Caki2 (cell line): ENCODE measurements around the gene TMEM126B. TPM values are rescaled to one million over a fixed set of nuclear protein-coding genes. Genes with fewer than 3 reads are reported as not detected.
"Not testable (repeated sequence)": the region's sequence is repeated elsewhere in the genome, so short reads cannot be mapped to it uniquely, and the experiment has no call there.

Source experiments
- DNase-seq: peaks from one replicate; pipeline ENCODE4 v3.0.0-alpha.2; 2015; ENCODE audit warnings: low read depth
- in situ Hi-C: cut with HindIII; loops from 2 replicates; pipeline ENCODE4 v1.10.0; 2016; ENCODE audit warnings: low sequenced_read_pairs, low pct_unique_long_range_greater_than_20kb, mixed read lengths
- total RNA-seq: library from RNA; depleted of rRNA; stranded (reverse); fragments of >200 nt; shearing (Covaris generic); gene quantifications from 2 replicates; pipeline ENCODE4 v1.2.3, GENCODE V29; 2014; ENCODE audit warnings: low replicate concordance

Gene TMEM126B
- total RNA-seq, 1 experiment from 2014 or later = 49.5 TPM

DNA sequence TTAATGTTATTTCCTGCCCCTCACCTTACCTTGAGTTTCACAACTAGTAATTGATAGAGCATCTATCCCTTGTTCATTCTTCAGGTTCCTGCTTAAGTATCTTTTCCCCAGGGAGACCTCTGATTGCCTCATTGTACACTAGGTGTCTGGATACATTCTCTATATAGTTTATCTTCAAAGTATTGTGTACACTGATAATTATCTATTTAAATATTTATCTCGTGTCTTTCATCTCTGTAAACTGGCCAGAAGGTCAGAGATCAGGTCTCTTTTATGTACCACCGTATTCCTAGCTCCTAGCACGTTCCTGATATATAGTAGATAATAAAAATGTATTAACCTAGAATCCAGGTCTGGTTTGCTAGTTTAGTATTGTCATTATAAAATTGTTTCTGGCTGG lies 6.4 kb downstream of the TMEM126B start:
- in situ Hi-C loops = no loop called here
- no peak for DNase-seq

DNA sequence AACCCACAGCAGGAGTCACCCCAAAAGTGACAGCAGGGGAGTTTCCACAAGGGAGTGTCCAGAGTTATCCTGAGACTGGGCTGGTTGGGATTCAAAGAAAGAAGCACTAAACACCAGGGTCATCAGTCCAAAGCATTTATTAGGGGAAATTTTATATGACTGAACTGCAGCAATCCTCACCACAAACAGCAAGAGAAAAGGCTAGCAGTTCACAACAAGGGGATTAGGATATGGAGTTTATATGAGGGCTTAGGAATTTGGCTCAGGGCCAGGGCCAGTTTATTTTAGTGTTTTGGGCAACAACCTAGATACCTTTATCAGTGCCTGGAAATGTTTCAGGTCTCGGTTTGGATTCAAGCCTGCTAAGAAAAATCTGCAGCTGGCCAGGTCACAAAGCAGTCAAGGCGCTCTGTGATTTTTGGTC lies 14.8 kb downstream of the TMEM126B start:
- no peak for DNase-seq
- in situ Hi-C loops = no loop called here

DNA sequence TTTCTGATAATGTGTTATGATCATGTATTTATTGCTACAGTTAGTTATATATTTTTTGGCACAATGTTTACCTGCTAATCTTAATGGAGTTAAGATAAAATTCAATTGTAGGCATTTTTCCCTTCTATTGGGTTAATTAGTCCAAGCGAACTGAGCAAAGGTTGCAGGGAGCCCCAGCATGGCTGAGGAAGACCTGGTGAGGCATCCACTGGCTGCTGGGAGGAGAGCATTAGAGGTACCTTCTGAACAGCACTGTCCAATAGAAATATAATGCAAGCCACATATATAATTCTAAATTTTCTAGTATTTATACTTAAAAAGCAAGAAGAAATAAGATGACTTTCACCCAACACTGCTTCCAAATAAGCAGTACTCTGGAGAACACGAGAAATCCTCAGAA lies 18.7 kb downstream of the TMEM126B start:
- peak; percentile 9 for DNase-seq
- in situ Hi-C loops = no loop called here

DNA sequence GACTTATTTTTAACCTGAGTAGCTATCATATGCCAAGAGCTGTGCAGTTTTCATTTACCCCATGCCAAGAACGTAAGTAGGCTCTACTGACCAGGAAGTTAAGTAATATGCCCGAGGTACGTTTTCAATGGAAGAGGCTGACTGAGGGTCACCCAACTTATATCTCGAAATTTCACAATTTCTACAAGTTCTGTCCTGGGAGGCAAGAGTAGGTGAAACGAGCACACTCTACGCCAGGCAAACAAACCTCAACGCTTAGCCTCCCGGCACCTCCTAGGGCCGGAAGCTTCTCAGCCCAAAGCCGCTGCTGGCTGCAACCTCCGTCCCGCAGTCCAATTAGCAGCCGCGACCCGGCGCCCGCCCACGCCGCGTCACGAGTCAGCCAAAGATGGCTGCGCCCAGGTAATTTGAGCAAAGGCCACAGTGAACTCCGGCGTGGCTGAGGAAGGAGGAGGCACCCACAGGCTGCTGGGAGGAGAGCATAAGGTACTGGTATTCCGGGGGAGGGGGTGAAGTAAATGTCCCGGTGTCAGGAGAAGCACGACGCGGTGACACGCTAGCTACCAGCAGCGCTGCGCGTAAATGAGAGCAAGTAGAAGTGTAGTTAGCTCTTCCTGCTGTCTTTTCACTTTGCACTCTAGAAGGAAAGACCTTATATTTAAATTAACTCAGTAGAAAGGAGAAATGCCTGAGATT lies 19.4 kb downstream of the TMEM126B start, which contains the start of gene TMEM126A:
TSS of gene TMEM126A (plus strand) at position 364 of the 696 bp plus-strand sequence. CDS start 2,289 bp downstream, outside the sequence.
- in situ Hi-C loops = no loop called here

DNA sequence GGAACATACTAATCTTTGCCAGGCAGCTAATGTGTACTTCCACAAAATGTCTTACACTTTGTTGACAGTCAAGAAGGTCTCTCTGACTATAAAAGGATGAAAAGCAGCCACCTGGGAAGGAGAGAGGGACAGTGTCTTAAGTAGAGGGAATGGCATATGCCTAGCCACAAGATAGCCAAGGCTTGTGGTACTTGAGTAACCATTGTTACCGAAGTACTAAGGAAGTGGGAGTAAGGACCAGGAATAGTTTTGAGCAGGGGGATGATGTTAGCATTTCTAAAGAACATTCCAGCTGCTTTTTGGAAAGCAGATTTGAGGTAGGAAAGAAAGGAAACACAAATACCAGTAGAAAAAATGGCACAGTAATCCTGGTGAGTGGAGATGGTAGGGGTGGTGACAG lies 22.7 kb downstream of the TMEM126B start:
- no peak for DNase-seq
- in situ Hi-C loops = no loop called here

More for the DNA sequence above, 19.4 kb downstream of the TMEM126B start, which contains the start of gene TMEM126A:
- DNase-seq = peak; percentile 85

DNA sequence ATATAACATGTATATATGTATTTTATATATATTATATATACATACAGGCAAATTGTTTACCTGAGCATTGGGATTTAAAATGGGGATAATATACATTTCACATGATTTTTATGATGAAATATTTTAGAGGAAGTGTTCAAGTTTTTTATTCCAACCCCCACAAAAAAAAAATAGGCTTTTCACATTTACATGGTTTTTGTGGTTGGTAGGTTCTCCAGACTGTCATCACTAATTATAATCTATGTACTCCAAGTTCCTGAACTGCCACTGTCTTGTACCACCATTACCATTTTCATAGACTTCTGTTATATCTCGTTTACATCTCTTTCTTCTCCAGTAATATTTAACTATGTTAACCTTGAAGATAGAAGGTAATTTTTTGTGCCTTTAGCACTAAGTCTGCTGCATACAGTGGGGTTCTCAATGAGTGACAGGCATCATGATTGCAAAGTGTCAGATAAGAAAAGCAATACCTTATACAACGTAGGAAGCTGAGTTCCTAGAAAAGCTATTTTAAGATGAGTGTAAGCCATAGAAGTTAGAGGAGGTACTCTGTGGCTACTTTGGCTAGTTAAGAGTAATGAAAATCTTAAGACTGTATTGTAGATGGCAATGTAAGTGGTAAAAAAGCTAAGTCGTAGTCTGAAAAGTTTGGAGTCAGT lies 24.5 kb downstream of the TMEM126B start:
- no peak for DNase-seq
- in situ Hi-C loops = no loop called here

DNA sequence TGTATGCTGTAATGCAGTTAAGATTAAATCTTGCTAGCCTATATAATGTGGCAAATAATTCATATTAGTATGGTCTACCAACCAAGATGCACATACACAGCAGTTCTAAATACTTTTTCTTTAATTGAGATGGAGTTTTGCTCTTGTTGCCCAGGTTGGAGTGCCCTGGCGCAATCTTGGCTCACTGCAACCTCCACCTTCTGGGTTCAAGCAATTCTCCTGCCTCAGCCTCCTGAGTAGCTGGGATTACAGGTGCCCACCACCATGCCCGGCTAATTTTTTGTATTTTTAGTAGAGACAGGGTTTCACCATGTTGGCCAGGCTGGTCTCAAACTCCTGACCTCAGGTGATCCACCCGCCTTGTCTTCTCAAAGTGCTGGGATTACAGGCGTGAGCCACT lies 25.9 kb downstream of the TMEM126B start:
- in situ Hi-C loops, DNase-seq: not testable (repeated sequence)

DNA sequence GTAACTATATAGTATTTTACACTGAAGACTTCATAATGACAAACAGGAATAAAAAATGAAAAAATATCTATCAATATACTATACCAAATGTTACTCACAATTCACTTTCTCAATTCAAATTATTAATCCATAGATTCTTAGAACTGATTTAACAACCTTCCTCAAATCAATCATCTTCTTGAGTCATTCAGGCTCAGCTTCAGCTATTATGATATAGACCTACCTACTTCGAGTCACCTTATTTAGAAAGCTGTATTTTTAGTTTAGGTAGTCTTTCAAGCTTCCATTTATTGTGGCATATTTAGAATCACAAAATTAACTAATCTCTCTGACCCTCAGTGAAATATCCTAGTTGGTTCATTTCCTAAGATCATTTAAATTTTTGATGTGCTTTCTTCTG lies 28.4 kb downstream of the TMEM126B start:
- DNase-seq = no peak
- in situ Hi-C loops = no loop called here

DNA sequence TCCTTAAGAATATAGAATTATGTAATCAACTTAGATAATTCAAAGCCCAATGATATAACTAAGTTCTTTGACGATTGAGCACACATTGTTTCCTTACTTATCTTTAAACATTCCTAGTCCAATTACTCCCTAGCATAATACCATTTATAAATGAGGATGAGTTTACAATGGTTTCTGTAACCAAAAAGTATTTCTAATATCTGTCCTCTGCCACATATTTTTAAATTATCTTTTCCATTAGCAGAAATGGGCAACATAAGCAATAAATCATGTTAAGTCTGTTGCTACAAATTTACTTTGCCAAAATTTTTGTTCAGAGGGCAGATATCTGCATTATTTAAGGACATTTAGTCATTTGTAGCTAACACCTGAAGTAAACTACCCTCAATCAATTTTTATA lies 29.8 kb downstream of the TMEM126B start:
- in situ Hi-C loops = no loop called here
- DNase-seq = no peak

DNA sequence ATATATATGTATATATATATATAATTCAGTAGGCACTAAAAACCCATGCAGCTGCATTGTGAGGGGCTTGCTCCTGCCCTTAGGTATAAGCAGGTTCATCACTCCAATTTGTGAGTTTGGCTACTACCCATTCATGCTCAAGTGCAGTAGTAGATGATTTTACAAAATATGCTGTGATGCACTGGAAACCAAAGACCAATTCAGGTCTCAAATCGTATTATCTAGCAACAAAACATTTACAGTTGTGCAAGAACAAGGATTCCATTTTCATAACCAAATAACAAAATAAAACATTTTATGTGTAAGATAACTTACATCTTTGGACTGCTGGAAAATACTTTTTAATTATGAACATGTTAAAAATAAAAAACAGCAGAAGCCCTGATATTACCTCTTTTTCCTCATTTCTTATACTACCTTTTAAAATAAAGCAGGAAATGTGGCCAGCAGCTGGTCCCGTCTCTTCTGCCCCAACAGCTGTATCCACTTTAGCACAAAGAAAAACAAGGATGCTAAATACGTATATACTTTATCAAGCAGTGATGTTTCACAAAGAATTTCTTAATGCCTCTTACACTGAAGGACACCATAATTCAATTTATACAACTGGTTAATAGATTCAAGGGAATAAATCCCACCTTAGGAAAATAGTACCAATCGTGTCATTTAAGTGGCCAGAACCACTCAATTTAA lies 33.7 kb downstream of the TMEM126B start:
- no peak for DNase-seq
- in situ Hi-C loops = no loop called here

DNA sequence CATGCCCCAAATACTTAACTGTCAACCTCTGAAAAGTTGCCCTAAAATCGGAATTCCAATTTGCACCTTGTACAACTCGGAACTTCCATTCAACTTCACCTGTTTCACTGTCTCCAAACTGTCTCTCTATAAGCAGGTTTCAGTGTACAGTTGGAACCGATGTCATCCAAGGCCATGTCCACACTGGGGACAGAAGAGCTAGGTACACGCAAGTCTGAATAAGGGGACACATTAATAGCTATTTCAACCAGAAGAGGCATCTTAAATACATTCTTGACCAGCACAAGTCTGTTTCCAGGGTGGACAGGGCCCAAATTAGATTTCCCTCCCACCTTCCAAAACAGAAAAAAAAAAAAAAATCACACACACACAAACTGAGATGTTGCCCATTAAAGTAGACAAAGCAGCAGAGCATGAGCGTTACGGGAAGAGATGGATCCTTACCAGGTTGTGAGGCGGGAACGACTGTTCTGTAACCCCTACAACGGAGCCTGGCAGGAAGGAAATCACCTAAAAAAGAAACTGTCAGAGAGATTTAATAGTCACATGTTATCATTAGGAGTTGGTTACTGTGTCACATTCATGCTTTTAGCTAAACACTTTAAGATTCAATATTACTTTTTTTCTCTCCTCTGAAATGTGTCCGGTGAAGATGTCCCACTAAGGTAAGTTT lies 34.8 kb downstream of the TMEM126B start:
- DNase-seq = peak; percentile 6
- in situ Hi-C loops = no loop called here

DNA sequence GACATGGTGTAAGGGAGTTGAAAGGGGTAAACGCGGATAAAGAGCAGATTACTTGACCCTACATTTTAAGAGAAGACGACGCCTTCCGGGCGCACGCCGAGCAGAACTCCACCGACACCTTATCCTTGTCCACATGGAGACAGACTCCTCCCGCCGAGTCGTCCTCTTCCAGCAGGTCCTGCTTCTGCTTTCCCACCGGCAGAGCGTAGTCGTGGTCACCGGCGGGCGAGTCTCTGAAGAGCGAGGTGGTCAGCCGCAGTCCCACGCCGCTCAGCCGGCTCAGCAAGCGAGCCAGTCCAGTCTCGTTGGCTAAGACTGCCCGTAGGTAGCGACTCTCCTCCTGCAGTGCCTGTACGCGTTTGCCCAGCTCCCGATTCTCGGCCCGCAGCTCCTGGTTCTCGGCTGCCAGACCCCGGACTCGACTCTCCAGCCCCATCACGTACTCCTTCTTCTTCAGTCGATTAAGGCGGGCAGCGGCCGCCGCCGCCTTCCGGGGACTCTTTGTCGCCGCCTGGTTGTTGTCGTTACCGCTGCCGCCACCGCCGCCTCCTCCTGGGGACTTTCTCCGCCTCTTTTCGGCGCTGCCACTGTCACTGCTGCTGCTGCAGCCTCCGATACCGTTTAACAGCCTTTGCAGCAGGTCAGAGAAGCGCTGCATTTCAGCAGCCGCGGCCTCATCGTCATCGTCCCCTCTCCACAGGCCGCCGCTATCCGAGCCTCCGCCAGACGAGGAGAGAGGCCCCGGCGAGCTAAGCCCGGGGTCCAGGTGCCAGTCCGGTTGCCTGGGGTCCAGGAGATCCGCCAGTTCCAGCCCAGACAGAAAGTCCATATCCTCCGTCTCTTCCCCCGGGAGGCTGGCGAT lies 35.6 kb downstream of the TMEM126B start:
- in situ Hi-C loops = no loop called here
- peak; percentile 75 for DNase-seq

DNA sequence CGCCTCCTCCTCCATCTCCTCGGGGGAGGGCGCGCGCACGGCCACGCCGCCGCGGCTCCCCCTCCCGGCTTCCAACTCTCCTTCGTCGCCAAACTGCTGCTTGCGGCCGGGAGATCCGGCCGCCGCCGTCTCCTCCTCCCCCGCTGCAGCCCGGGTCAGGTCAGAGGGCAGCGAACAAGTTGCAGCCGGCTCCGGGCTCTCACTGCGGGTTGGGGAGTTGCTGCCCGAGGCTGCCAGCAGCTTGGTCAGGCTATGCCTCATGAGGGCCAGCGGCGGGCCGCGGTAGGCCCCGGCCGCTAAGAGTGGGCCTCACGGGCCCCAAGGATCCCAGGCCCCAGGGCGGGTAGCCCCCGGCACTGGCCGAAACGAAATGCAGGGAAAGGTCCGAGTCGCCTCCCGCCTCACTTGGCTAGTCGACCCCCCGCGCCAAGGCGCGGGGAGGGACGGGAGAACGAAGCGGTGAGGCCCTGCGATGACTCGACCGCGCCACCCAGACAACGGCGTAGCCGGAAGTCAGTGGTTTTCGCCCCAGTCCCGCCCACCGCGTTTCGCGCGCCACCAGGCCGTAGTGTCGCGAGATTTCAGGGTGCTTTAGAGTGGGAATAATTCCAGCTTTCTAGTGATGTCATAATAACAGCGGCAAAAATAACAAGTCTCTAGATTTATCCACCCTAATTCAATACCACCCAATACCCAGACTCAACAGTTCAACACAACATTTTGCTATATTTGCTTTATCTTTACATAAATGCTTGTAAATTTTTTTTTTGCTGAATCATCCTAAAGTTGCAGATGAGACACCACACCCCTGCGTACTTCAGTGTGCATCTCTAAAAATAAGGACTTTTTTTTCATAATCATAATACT lies 36.5 kb downstream of the TMEM126B start, which contains the start of gene CREBZF:
TSS of gene CREBZF (minus strand) at position 515 of the 867 bp plus-strand sequence. CDS start at position 261, 254 bp downstream.
- in situ Hi-C loops = no loop called here
- DNase-seq = peak; percentile 85

DNA sequence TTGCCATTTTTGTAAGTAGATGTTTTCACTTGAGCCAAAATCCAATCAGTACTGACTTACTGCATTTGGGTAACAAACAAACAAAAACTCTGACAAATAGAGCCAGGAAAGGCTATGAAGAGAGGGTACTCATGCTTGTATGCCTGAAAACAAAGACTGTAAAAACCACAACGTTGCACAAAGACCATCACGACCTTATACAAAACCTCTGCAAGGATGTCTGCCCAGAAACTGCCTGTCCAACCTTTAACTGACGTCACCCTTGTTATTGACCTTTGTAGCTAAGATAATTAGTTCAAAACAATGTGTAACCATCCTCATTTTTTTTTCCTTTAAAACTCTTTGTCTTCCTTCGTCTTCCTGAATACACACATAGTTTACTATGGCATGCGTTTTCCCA lies 37.3 kb downstream of the TMEM126B start:
- in situ Hi-C loops = no loop called here
- DNase-seq = peak; percentile 19

DNA sequence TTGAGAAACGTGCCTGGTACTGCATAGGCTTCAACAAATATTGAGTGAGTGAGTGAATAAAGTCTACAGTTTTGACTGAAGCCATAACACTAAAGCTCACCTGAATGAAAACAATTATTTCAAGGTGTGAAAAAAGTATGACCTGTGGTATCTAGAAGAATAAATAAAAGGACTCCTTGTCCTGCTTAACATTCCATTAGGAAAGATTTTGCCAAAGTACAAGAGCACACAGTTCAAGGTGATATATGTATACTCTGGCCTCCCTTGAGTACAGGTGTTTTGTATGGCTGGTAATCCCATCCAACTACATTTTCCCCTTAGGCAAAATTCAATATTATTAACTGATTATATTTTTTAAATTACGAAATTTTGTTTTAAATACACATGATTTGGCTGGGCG lies 38.3 kb downstream of the TMEM126B start:
- DNase-seq = no peak
- in situ Hi-C loops = no loop called here

DNA sequence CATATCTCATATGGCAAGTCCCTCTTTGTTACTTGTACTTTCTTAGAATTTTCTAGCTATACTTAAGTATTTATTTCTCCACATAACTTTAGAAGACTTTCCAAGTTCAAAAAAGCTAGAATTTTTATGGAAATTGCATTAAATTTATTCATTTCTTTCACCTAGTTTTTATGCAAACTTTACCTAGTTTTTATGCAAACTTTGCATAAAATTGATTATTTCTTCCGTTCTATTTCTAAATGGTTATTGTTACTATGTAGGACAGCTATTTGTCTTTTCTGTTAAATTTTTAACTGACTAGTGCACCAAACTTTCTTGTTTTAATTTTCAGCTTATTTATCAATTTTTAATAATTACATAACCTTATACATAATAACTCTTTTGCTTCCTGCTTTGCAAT lies 39.8 kb downstream of the TMEM126B start:
- in situ Hi-C loops = no loop called here

More for the DNA sequence above, 39.8 kb downstream of the TMEM126B start:
- DNase-seq = no peak
